Heart left ventricle (tissue), 16 donors: ENCODE results near the gene IFT80. TPM values are rescaled to one million over a fixed set of nuclear protein-coding genes. Genes with fewer than 3 reads are reported as not detected.

Experiments
- ATAC-seq, 4 donors: fragments of 200-7000 bp; cut with Tn5 transposase; one replicate each; pipeline ENCODE4 v1.9.1; 2020 to 2022; ENCODE audit warnings: moderate library complexity in 4 of 4, mild to moderate bottlenecking in 3 of 4, moderate number of reproducible peaks in 1 of 4
- DNase-seq, 5 donors: peaks; one replicate each; pipeline ENCODE4 v3.0.0-alpha.2; 2020
- H3K27ac ChIP-seq, 12 donors: fragments of 200-600 bp; sonication (generic) in 4 of 12; one replicate each; pipeline versions ENCODE4 v1.5.0 to v1.8.0; 2016 to 2022; ENCODE audit warnings: mild to moderate bottlenecking in 2 of 12
- H3K27me3 ChIP-seq, 9 donors: fragments of 200-600 bp; sonication (generic) in 2 of 9; one replicate each; pipeline versions ENCODE4 v1.5.1 to v1.8.0; 2016 to 2022; ENCODE audit warnings: mild to moderate bottlenecking in 3 of 9
- H3K36me3 ChIP-seq, 9 donors: fragments of 200-600 bp; sonication (generic) in 2 of 9; one replicate each; pipeline versions ENCODE4 v1.5.0 to v1.8.0; 2018 to 2022; ENCODE audit warnings: mild to moderate bottlenecking in 2 of 9
- H3K4me1 ChIP-seq, 12 donors: fragments of 200-600 bp; sonication (generic) in 4 of 12; one replicate each; pipeline versions ENCODE4 v1.5.0 to v1.8.0; 2016 to 2022; ENCODE audit warnings: mild to moderate bottlenecking in 3 of 12
- H3K4me3 ChIP-seq, 12 donors: fragments of 200-600 bp; sonication (generic) in 4 of 12; one replicate each; pipeline versions ENCODE4 v1.5.0 to v1.8.0; 2017 to 2022; ENCODE audit warnings: mild to moderate bottlenecking in 9 of 12, moderate library complexity in 4 of 12
- H3K9me3 ChIP-seq, 12 donors: fragments of 200-600 bp; sonication (generic) in 4 of 12; one replicate each; pipeline versions ENCODE4 v1.5.0 to v1.8.0; 2016 to 2022; ENCODE audit warnings: mild to moderate bottlenecking in 1 of 12
- CTCF ChIP-seq, 12 donors: fragments of 200-600 bp; sonication (generic) in 4 of 12; IDR thresholded peaks; one replicate each; pipeline versions ENCODE4 v1.5.0 to v1.8.0; 2018 to 2022; ENCODE audit warnings: antibody characterized with exemption in 12 of 12, mild to moderate bottlenecking in 5 of 12
- POLR2A ChIP-seq, 2 donors: fragments of 450-650 bp; IDR thresholded peaks; one replicate each; pipeline ENCODE4 v1.6.1; 2017; ENCODE audit warnings: antibody characterized with exemption in 2 of 2, mild to moderate bottlenecking in 2 of 2, moderate library complexity in 2 of 2
- WGBS, 4 donors: extraction: QIAGEN DNeasy Blood & Tissue Kit in 2 of 4; methylation state at CpG; one replicate each; pipeline versions ENCODE4 v1.1.5 to v1.1.7; 2013 to 2018; 5-methylcytosine and 5-hydroxymethylcytosine counted together
- intact Hi-C, 10 donors: fragments of 100-400 bp; cut with DNase I; formaldehyde crosslinking; loops; one replicate each; pipeline versions ENCODE4 v1.11.1 to v1.14.2; 2022
- polyA plus RNA-seq, 2 donors: library from polyadenylated mRNA; stranded (reverse); fragments of 200-250 nt; gene quantifications; one replicate each; pipeline ENCODE4 v1.2.3, GENCODE V29; 2013
- total RNA-seq, 9 donors: library from RNA; depleted of rRNA in 2 of 9; stranded (reverse); fragments of >200 nt in 2 of 9; fragmentation: NEBNext Ultra II Directional in 3 of 9; extraction: Animal tissue kit (Norgen Biotek cat#: 25700) in 3 of 9; gene quantifications; one replicate each; pipeline versions ENCODE4 v1.1.0 to v1.2.4, GENCODE V29; 2016 to 2023
- donor health status: ischemic (EF 13 %, LVEDD 7.1; RV severe dilation, severe dysfunction).
- donor health status: healthy with polysubstance abuse.
- donor health status: DM: no; HTN: yes; CAD: no.
- donor health status: DM: no; HTN: no; CAD: no.
- donor health status: ischemic (EF 25% LVEDD 6.9; RV normal size, moderate dysfunction).
- donor health status: ischemic (EF 25% LVEDD 5.7; RV mildly dilated, moderate dysfunction).
- donor health status: healthy.
- donor health status: DM: yes; HTN: yes; CAD: no.
- donor health status: ischemic (EF 35%, LVEDD 5.7; RV mildly dilated, moderate dysfunction).
- donor health status: nonischemic (EF 11% LVEDD 7.7; RV severe dilation, severe dysfunction).
- donor health status: DM: yes; HTN: yes; CAD: no.
- donor health status: PGD.
- donor health status: ischemic (EF 29% LVEDD 5.4; RV normal size, mild dysfunction).
- donor health status: nonischemic (EF 23%, LVEDD 6.1; RV moderate dilation, normal function).

The IFT80 gene
- total and polyA plus RNA-seq, 11 donors, result 6.2 to 18.6 (median 10.5) TPM

GRCh38 chr3:160435095-160435494 is 36.1 kb upstream of the IFT80 start:
- peaks cover 0 to 63% (median 52%) of the 10 kb centered on the region in 9 donors for H3K36me3 ChIP-seq
- no peak overlapping the region for H3K4me3 ChIP-seq
- no peaks in the 10 kb centered on the region for H3K27me3 ChIP-seq
- intact Hi-C loops, result no loop called here
- no peaks in the 10 kb centered on the region for H3K4me1 ChIP-seq
- no peak overlapping the region for H3K27ac ChIP-seq
- TF ChIP-seq CTCF (IDR thresholded peaks at IDR 0.05), result no peak
- TF ChIP-seq POLR2A (IDR thresholded peaks at IDR 0.05), result no peak
- ATAC-seq, result no peak
- WGBS, 4 donors, result 79 to 98% (median 91%) methylated on average over 2 of the region's 2 CpGs
- H3K9me3 ChIP-seq, result no peaks in the 10 kb centered on the region
- DNase-seq, result no peak

GRCh38 chr3:160434071-160434470 is 35.0 kb upstream of the IFT80 start:
- H3K4me3 ChIP-seq, result no peak overlapping the region
- no peaks in the 10 kb centered on the region for H3K4me1 ChIP-seq
- intact Hi-C loops, result no loop called here
- no peak for DNase-seq
- H3K27me3 ChIP-seq, result no peaks in the 10 kb centered on the region
- H3K36me3 ChIP-seq, result peaks cover 0 to 73% (median 63%) of the 10 kb centered on the region in 9 donors
- WGBS, 4 donors, result 71 to 79% (median 74%) methylated on average over 2 of the region's 2 CpGs
- no peak overlapping the region for H3K27ac ChIP-seq
- no peaks in the 10 kb centered on the region for H3K9me3 ChIP-seq
- no peak for ATAC-seq
- no peak for TF ChIP-seq CTCF (IDR thresholded peaks at IDR 0.05)

- H3K9me3 ChIP-seq, result no peaks in the 10 kb centered on the region
- ATAC-seq (no peak), DNase-seq (no peak)
- H3K27ac ChIP-seq, result no peak overlapping the region
- WGBS, 4 donors, result 93 to 96% (median 95%) methylated on average over 11 of the region's 11 CpGs
- no peaks in the 10 kb centered on the region for H3K27me3 ChIP-seq
- intact Hi-C loops, result no loop called here
- no peaks in the 10 kb centered on the region for H3K4me1 ChIP-seq
- peaks cover 0 to 100% (median 94%) of the 10 kb centered on the region in 9 donors for H3K36me3 ChIP-seq
- H3K4me3 ChIP-seq, result no peak overlapping the region
- TF ChIP-seq POLR2A (IDR thresholded peaks at IDR 0.05) (no peak), CTCF (IDR thresholded peaks at IDR 0.05) (no peak)
Measured at GRCh38 chr3:160427832-160428424, 28.9 kb upstream of the IFT80 start.

GRCh38 chr3:160417311-160417710 is 18.3 kb upstream of the IFT80 start:
- TF ChIP-seq POLR2A (IDR thresholded peaks at IDR 0.05), result no peak
- TF ChIP-seq CTCF (IDR thresholded peaks at IDR 0.05), result no peak
- DNase-seq, result no peak
- H3K9me3 ChIP-seq, result no peaks in the 10 kb centered on the region
- peaks cover 0 to 12% (median 0%) of the 10 kb centered on the region in 12 donors for H3K4me1 ChIP-seq
- H3K36me3 ChIP-seq, result peaks cover 0 to 97% (median 93%) of the 10 kb centered on the region in 9 donors
- no peaks in the 10 kb centered on the region for H3K27me3 ChIP-seq
- H3K27ac ChIP-seq, result no peak overlapping the region
- ATAC-seq, result no peak
- intact Hi-C loops, result loop anchor here in 4 of 10 donors (5.0 to 10.0 kb wide), 3 partner anchors 253 to 380 kb away; no protein-coding TSS in a partner anchor
- 66 to 95% (median 86%) methylated on average over 3 of the region's 3 CpGs for WGBS, 4 donors
- H3K4me3 ChIP-seq, result no peak overlapping the region
